K562 (cell line): ENCODE measurements around the gene FBXL13. TPM values are rescaled to one million over a fixed set of nuclear protein-coding genes. Genes with fewer than 3 reads are reported as not detected.

Experiments
- ATAC-seq: fragments of 200-7000 bp; cut with Tn5 transposase; 3 replicates; pipeline ENCODE4 v1.9.1; 2020; ENCODE audit warnings: moderate library complexity
- BruUV-seq: library from RNA; stranded (reverse); fragments of 400-500 nt; replicated peaks from 2 replicates; lab custom pipeline; 2021; lab: Mats Ljungman, UMichigan
- CTCF ChIA-PET: fragments of 300-600 bp; formaldehyde crosslinking; extraction: SDS; loops from one replicate; lab custom pipeline; 2021; ENCODE audit warnings: low intra/inter-chr PET ratio; lab: Yijun Ruan, JAX
- POLR2A ChIA-PET: fragments of 300-600, 350-650 bp; sonication (Branson Sonifier 250); formaldehyde crosslinking; extraction: SDS; loops from one replicate; lab custom pipeline; 2021; ENCODE audit warnings: antibody characterized with exemption, inconsistent platforms; lab: Yijun Ruan, JAX
- DNase-seq, 4 experiments: peaks; one replicate each; pipeline versions ENCODE4 v3.0.0 to v3.0.0-alpha.2; 2011 to 2018; ENCODE audit warnings: low spot score in 3 of 4, mixed read lengths in 3 of 4; ENCODE audit errors: extremely low read depth in 1 of 4
- FAIRE-seq: peaks from 2 replicates; lab custom pipeline; 2011; peaks lifted over from hg19 to GRCh38; lab: Jason Lieb, UNC
- H2AFZ ChIP-seq: 2 replicates; pipeline ENCODE4 v1.6.0; 2011; ENCODE audit warnings: low read depth, low read length, control low read depth, inconsistent platforms
- H3K27ac ChIP-seq: fragments of 200-600 bp; 3 replicates; pipeline ENCODE4 v1.8.0; 2011; ENCODE audit warnings: low read depth, mild to moderate bottlenecking, control low read depth, inconsistent platforms, low read length, moderate library complexity, mixed read lengths; ENCODE audit errors: extremely low read depth
- H3K27me3 ChIP-seq, 2 experiments: fragments of 300-600 bp in 1 of 2; 2 replicates in 1 of 2; 3 replicates in 1 of 2; pipeline versions ENCODE4 v1.6.0 to v1.8.0; 2011; ENCODE audit warnings: inconsistent platforms in 2 of 2, low read length in 2 of 2, mild to moderate bottlenecking in 1 of 2, mixed read lengths in 1 of 2, moderate library complexity in 1 of 2; ENCODE audit not compliant: control insufficient read depth in 2 of 2, insufficient read depth in 2 of 2
- H3K36me3 ChIP-seq: fragments of 300-600 bp; 3 replicates; pipeline ENCODE4 v1.8.0; 2011; ENCODE audit warnings: mild to moderate bottlenecking, low read length, inconsistent platforms; ENCODE audit not compliant: control insufficient read depth, insufficient read depth
- H3K4me1 ChIP-seq, 2 experiments: fragments of 200-600 bp in 1 of 2; replicated peaks in 1 of 2; 2 replicates in 1 of 2; 3 replicates in 1 of 2; pipeline versions ENCODE4 v1.5.1 to v1.8.0; 2011; ENCODE audit warnings: inconsistent platforms in 2 of 2, low read length in 2 of 2, mild to moderate bottlenecking in 1 of 2, mixed read lengths in 1 of 2, moderate library complexity in 1 of 2; ENCODE audit not compliant: control insufficient read depth in 2 of 2, insufficient read depth in 2 of 2
- H3K4me2 ChIP-seq: 2 replicates; pipeline ENCODE4 v1.6.1; 2011; ENCODE audit warnings: low read length, control low read depth, inconsistent platforms, mixed read lengths; ENCODE audit not compliant: insufficient read depth
- H3K4me3 ChIP-seq: fragments of 200-600 bp; sonication (generic), shearing (Covaris generic); 2 replicates; pipeline ENCODE4 v1.5.1; 2016; ENCODE audit warnings: control low read depth, inconsistent platforms
- H3K79me2 ChIP-seq: fragments of 200-600 bp; 3 replicates; pipeline ENCODE4 v1.8.0; 2011; ENCODE audit warnings: low read length, inconsistent platforms; ENCODE audit not compliant: control insufficient read depth, insufficient read depth
- H3K9ac ChIP-seq, 2 experiments: 2 replicates each; pipeline versions ENCODE4 v1.6.0 to v1.6.1; 2011; ENCODE audit warnings: low read depth in 2 of 2, low read length in 2 of 2, control low read depth in 1 of 2, inconsistent platforms in 1 of 2, mild to moderate bottlenecking in 1 of 2, mixed read lengths in 1 of 2; ENCODE audit not compliant: insufficient read depth in 1 of 2
- H3K9me1 ChIP-seq: one replicate; pipeline ENCODE4 v1.6.0; 2011; ENCODE audit warnings: inconsistent platforms, mild to moderate bottlenecking, low read length, moderate library complexity; ENCODE audit not compliant: control insufficient read depth, insufficient read depth
- H3K9me3 ChIP-seq: replicated peaks from 2 replicates; pipeline ENCODE4 v1.5.1; 2011; ENCODE audit warnings: low read depth, low read length, inconsistent platforms; ENCODE audit not compliant: control insufficient read depth, insufficient read depth
- H4K20me1 ChIP-seq: replicated peaks from 2 replicates; pipeline ENCODE4 v1.6.1; 2011; ENCODE audit warnings: low read length, inconsistent platforms, mixed read lengths; ENCODE audit not compliant: control insufficient read depth, insufficient read depth
- CBFB ChIP-seq: sonication (generic); formaldehyde crosslinking; IDR thresholded peaks from 2 replicates; pipeline ENCODE4 v1.4.0; 2020; ENCODE audit warnings: mild to moderate bottlenecking, missing genetic modification reagents
- CBX8 ChIP-seq: fragments of 200-600 bp; sonication (generic); IDR thresholded peaks from 2 replicates; pipeline ENCODE4 v1.6.1; 2012; ENCODE audit warnings: borderline replicate concordance, mixed run types, low read depth, mild to moderate bottlenecking, moderate library complexity, mixed read lengths, low read length, control low read depth, inconsistent platforms; ENCODE audit not compliant: poor library complexity, severe bottlenecking; ENCODE audit errors: extremely low read depth
- ETV5 ChIP-seq: sonication (generic); formaldehyde crosslinking; IDR thresholded peaks from 2 replicates; pipeline ENCODE4 v1.4.0; 2020; ENCODE audit warnings: low read depth, mild to moderate bottlenecking, missing genetic modification reagents
- NCOA2 ChIP-seq, 2 experiments: fragments of 450-650 bp; IDR thresholded peaks; 2 replicates each; pipeline ENCODE4 v1.6.1; 2018; ENCODE audit warnings: mild to moderate bottlenecking in 2 of 2, moderate library complexity in 1 of 2; ENCODE audit not compliant: partially characterized antibody in 2 of 2
- SMARCB1 ChIP-seq: IDR thresholded peaks from 2 replicates; pipeline ENCODE4 v1.6.1; 2011; ENCODE audit warnings: improper control_type of control experiment, low read depth; ENCODE audit not compliant: insufficient read length
- TRIM24 ChIP-seq, 2 experiments: fragments of 450-650 bp; IDR thresholded peaks; 2 replicates each; pipeline ENCODE4 v1.6.1; 2016
- ZBTB8A ChIP-seq: fragments of 450-650 bp; IDR thresholded peaks from 2 replicates; pipeline ENCODE4 v1.6.1; 2018; ENCODE audit warnings: mild to moderate bottlenecking, moderate library complexity; ENCODE audit not compliant: partially characterized antibody
- ZFP30 ChIP-seq: fragments of 250-450 bp; sonication (Bioruptor Pico); IDR thresholded peaks from 2 replicates; pipeline ENCODE4 v1.8.0; 2022; ENCODE audit warnings: moderate library complexity, mild to moderate bottlenecking, inconsistent platforms, borderline replicate concordance
- ZFX ChIP-seq: sonication (generic); formaldehyde crosslinking; IDR thresholded peaks from 2 replicates; pipeline ENCODE4 v1.8.0; 2022; ENCODE audit warnings: mild to moderate bottlenecking, missing genetic modification reagents, moderate library complexity
- ZNF511 ChIP-seq: sonication (generic); formaldehyde crosslinking; IDR thresholded peaks from 2 replicates; pipeline ENCODE4 v1.8.0; 2022; ENCODE audit warnings: mild to moderate bottlenecking, missing genetic modification reagents
- WGBS: fragments of 100-300 bp; shearing (Covaris generic); methylation state at CpG from one replicate; pipeline ENCODE4 v1.1.6; 2016; ENCODE audit warnings: low coverage, mixed read lengths; ENCODE audit not compliant: insufficient coverage; ENCODE audit errors: missing lambda C conversion rate; 5-methylcytosine and 5-hydroxymethylcytosine counted together
- in situ Hi-C: fragments of 300-500 bp; cut with MboI; formaldehyde crosslinking; loops from 4 replicates; pipeline ENCODE4 v1.15.0; 2018; ENCODE audit warnings: inconsistent platforms, mixed read lengths
- intact Hi-C: fragments of 100-400 bp; cut with micrococcal nuclease; formaldehyde crosslinking; loops from 2 replicates; pipeline ENCODE4 v1.14.2; 2022
- polyA plus RNA-seq, 8 experiments: library from polyadenylated mRNA; depleted of rRNA in 4 of 8; stranded (reverse) in 5 of 8; unstranded in 3 of 8; fragments of >200 nt; fragmentation: Nextera tagmentation in 2 of 8; fragmentation: Illumina TruSeq in 1 of 8; extraction: Ambion mirVana in 2 of 8; extraction: Trizol in 1 of 8; gene quantifications; 2 replicates each; pipeline versions ENCODE4 v1.2.1 to v1.2.3, GENCODE V29; 2011 to 2014; ENCODE audit warnings: inconsistent platforms in 1 of 8, missing spikeins in 1 of 8
- total RNA-seq, 7 experiments: library from RNA; depleted of rRNA in 6 of 7; stranded (reverse); fragments of >200 nt in 6 of 7; fragmentation: Illumina TruSeq in 2 of 7; extraction: Trizol in 2 of 7; gene quantifications; 2 replicates each; pipeline versions ENCODE4 v1.2.1 to v1.2.3, GENCODE V29; 2011 to 2021; ENCODE audit warnings: low replicate concordance in 1 of 7

The FBXL13 gene
- total and polyA plus RNA-seq, 9 of the 15 experiments (the other 6 are each of a cell fraction or from before 2014, with no cell fraction given), result 16.3 to 55.0 (median 25.4) TPM

- no peaks in the 10 kb centered on the region for H3K9me3 ChIP-seq
- H4K20me1 ChIP-seq, result no peaks in the 10 kb centered on the region
- ChIA-PET POLR2A (no interaction called here), CTCF (no interaction called here)
- H3K4me1 ChIP-seq, result no peaks in the 10 kb centered on the region
- intact Hi-C loops (no loop called here), in situ Hi-C loops (no loop called here)
- DNase-seq (no peak), FAIRE-seq (peak; percentile 74)
- no peak overlapping the region for H3K4me3 ChIP-seq
- H3K27me3 ChIP-seq, result no peaks in the 10 kb centered on the region
- no peak overlapping the region for H3K27ac ChIP-seq
- no peak overlapping the region for H3K9ac ChIP-seq
- no peaks in the 10 kb centered on the region for H3K9me1 ChIP-seq
- no peaks in the 10 kb centered on the region for H3K79me2 ChIP-seq
- no peak overlapping the region for H3K4me2 ChIP-seq
- H2AFZ ChIP-seq, result no peak overlapping the region
- TF ChIP-seq CBFB (CRISPR knock-in tag), result no peak
- TF ChIP-seq ZNF511, result no peak
- TF ChIP-seq SMARCB1, result no peak
- TF ChIP-seq TRIM24 (IDR thresholded peaks at IDR 0.05), result no peak
- no peak for TF ChIP-seq CBX8
- TF ChIP-seq ZBTB8A, result no peak
- TF ChIP-seq ZFX (CRISPR knock-in tag), result no peak
- TF ChIP-seq ZFP30 (CRISPR knock-in tag), result no peak
- TF ChIP-seq ETV5 (CRISPR knock-in tag), result no peak
- TF ChIP-seq NCOA2 (IDR thresholded peaks at IDR 0.05; ENCODE audit: partially characterized antibody in 2 of 2), result no peak
- TF ChIP-seq, all 486 proteins: peak for 0
- 98% methylated on average over 5 of the region's 5 CpGs for WGBS
- no TSS peak for BruUV-seq
- no peak for ATAC-seq
- peaks cover 64% of the 10 kb centered on the region for H3K36me3 ChIP-seq
Measured at GRCh38 chr7:102869195-102869594, 205.4 kb downstream of the FBXL13 start.
